Measurements from ENCODE around the gene CDC16. TPM values are rescaled to one million over a fixed set of nuclear protein-coding genes. Genes with fewer than 3 reads are reported as not detected.

Gene CDC16
- total and polyA plus RNA-seq, 2 of the 4 experiments (the other 2 are of a cell fraction) = 41.6 to 66.6 TPM

DNA sequence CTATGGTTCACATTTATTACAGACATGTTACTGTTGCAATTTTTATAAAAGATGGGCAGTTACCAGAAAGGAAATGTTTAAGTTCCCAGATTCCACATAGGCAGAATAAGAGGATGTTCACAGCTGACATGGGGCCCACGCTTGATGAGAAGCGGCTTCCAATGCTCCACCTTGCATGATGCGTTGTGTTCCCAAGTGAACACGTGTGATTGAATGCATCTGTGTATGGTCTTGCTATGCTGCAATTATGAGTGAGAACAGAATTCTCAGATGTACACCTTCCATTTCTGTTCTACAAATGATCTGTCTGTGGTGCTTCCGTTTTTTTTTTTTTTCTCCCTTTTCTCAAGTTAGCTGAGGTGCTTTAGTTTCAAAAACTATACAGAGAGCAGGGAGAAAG lies 62.2 kb downstream of the CDC16 start:
- intact Hi-C loops (cut with micrococcal nuclease) = no loop called here
- Histone ChIP-seq H2AFZ (replicated peaks; ENCODE audit: low read length, poor library complexity) (no peak overlapping the region), H3K56ac (ENCODE audit: extremely low read depth, insufficient read depth, low read length) (no peak overlapping the region), H4K5ac (ENCODE audit: low read depth, low read length) (no peak overlapping the region), H3K9me1 (ENCODE audit: insufficient read depth, low read length) (peaks cover 9% of the 10 kb centered on the region), H3K79me1 (ENCODE audit: low read depth in 1 of 2, low read length in 2 of 2) (peaks cover 17 to 52% of the 10 kb centered on the region in 2 experiments), H3K36me3 (ENCODE audit: control insufficient read depth, insufficient read depth, low read length) (peaks cover 34% of the 10 kb centered on the region), H3K27ac (ENCODE audit: insufficient read depth, low read length) (no peak overlapping the region), H3K9me3 (ENCODE audit: control insufficient read depth, insufficient read depth, low read length) (no peaks in the 10 kb centered on the region), H2AK5ac (ENCODE audit: low read depth, low read length) (no peak overlapping the region), H4K91ac (ENCODE audit: insufficient read depth, low read depth, low read length) (no peak overlapping the region), H3K4ac (ENCODE audit: low read depth, low read length) (no peak overlapping the region), H2BK5ac (ENCODE audit: low read depth, low read length, poor library complexity, severe bottlenecking) (no peak overlapping the region), H2BK20ac (ENCODE audit: low read depth, low read length) (no peak overlapping the region), H2AK9ac (replicated peaks; ENCODE audit: low read depth, low read length, poor library complexity) (no peak overlapping the region), H3K4me1 (ENCODE audit: control insufficient read depth, insufficient read depth, low read length) (no peaks in the 10 kb centered on the region), H4K20me1 (ENCODE audit: insufficient read depth, low read length) (no peaks in the 10 kb centered on the region; the same call in 1 of the 2 replicates), H4K8ac (ENCODE audit: low read depth in 2 of 2, low read length in 2 of 2) (no peak overlapping the region), H3K14ac (replicated peaks; ENCODE audit: low read depth, low read length) (no peak overlapping the region), H3K4me3 (ENCODE audit: insufficient read depth, low read depth, low read length) (no peak overlapping the region), H3K27me3 (ENCODE audit: control insufficient read depth, insufficient read depth, low read length) (no peaks in the 10 kb centered on the region), H2BK15ac (ENCODE audit: low read depth, low read length) (no peak overlapping the region), H3K18ac (ENCODE audit: low read depth, low read length) (no peak overlapping the region), H2BK120ac (ENCODE audit: low read depth, low read length) (no peak overlapping the region), H3K4me2 (ENCODE audit: low read depth, low read length) (no peak overlapping the region), H3K23ac (ENCODE audit: low read depth, low read length) (no peak overlapping the region), H3K9ac (ENCODE audit: low read depth, low read length) (no peak overlapping the region)
- ChIA-PET POLR2A (ENCODE audit: unreplicated experiment) (no interaction called here), CTCF (no interaction called here)
- dilution Hi-C loops (cut with HindIII; ENCODE audit: low sequenced_read_pairs, unreplicated experiment) = no loop called here
- WGBS, 2 experiments (ENCODE audit: extremely low coverage in 2 of 2, insufficient read length in 1 of 2) = no CpG with 5 or more reads among the region's 5 CpGs
- no peak for DNase-seq
- TF ChIP-seq BHLHE40 (IDR thresholded peaks at IDR 0.05; ENCODE audit: low read depth, low read length) = no peak
- TF ChIP-seq SMC3 (IDR thresholded peaks at IDR 0.05; ENCODE audit: low read depth, low read length) = no peak
- no peak for TF ChIP-seq USF2 (IDR thresholded peaks at IDR 0.05; ENCODE audit: low read depth, low read length)
- no peak for TF ChIP-seq RAD21 (IDR thresholded peaks at IDR 0.05; ENCODE audit: low read length)
- TF ChIP-seq CHD1 (IDR thresholded peaks at IDR 0.05; ENCODE audit: low read depth, low read length) = no peak
- no peak for TF ChIP-seq RCOR1 (IDR thresholded peaks at IDR 0.05; ENCODE audit: insufficient replicate concordance, low read length)
- no peak for TF ChIP-seq CEBPB (IDR thresholded peaks at IDR 0.05; ENCODE audit: low read depth, low read length)
- no peak for TF ChIP-seq MAFK (IDR thresholded peaks at IDR 0.05; ENCODE audit: low read depth, low read length)
- TF ChIP-seq MAZ (IDR thresholded peaks at IDR 0.05; ENCODE audit: borderline replicate concordance, low read depth, low read length) = no peak
- TF ChIP-seq RFX5 (IDR thresholded peaks at IDR 0.05; ENCODE audit: low read depth, low read length) = no peak
- no peak for TF ChIP-seq NFE2L2 (IDR thresholded peaks at IDR 0.05; ENCODE audit: low read depth, low read length)
- no peak for TF ChIP-seq MXI1 (IDR thresholded peaks at IDR 0.05; ENCODE audit: borderline replicate concordance, low read depth, low read length)
- no peak for TF ChIP-seq ELK1 (IDR thresholded peaks at IDR 0.05; ENCODE audit: borderline replicate concordance, low read depth, low read length)
- TF ChIP-seq FOS (IDR thresholded peaks at IDR 0.05; ENCODE audit: low read depth, low read length) = no peak
- no peak for TF ChIP-seq POLR2A (IDR thresholded peaks at IDR 0.05; ENCODE audit: low read depth, low read length)
- TF ChIP-seq, protein P1, sequence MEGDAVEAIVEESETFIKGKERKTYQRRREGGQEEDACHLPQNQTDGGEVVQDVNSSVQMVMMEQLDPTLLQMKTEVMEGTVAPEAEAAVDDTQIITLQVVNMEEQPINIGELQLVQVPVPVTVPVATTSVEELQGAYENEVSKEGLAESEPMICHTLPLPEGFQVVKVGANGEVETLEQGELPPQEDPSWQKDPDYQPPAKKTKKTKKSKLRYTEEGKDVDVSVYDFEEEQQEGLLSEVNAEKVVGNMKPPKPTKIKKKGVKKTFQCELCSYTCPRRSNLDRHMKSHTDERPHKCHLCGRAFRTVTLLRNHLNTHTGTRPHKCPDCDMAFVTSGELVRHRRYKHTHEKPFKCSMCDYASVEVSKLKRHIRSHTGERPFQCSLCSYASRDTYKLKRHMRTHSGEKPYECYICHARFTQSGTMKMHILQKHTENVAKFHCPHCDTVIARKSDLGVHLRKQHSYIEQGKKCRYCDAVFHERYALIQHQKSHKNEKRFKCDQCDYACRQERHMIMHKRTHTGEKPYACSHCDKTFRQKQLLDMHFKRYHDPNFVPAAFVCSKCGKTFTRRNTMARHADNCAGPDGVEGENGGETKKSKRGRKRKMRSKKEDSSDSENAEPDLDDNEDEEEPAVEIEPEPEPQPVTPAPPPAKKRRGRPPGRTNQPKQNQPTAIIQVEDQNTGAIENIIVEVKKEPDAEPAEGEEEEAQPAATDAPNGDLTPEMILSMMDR (conservative IDR thresholded peaks at IDR 0.05; ENCODE audit: low read depth, low read length) = no peak
- in situ Hi-C loops (cut with MboI; ENCODE audit: low sequenced_read_pairs) = no loop called here
- ATAC-seq (ENCODE audit: low read depth) = no peak
- BruUV-seq (replicated peaks) = no TSS peak

Data from IMR-90 (cell line).